HG03103 (cell line): ENCODE results near the gene MYO9B.
A peak's percentile ranks its signal among the peaks of the same experiment; 100 is the strongest.

Experiments
- ATAC-seq: cut with Tn5 transposase; IDR thresholded peaks from one replicate; pipeline ENCODE4 v1.9.1; 2021; ENCODE audit warnings: low read depth; ENCODE audit not compliant: unreplicated experiment

Gene MYO9B, protein sequence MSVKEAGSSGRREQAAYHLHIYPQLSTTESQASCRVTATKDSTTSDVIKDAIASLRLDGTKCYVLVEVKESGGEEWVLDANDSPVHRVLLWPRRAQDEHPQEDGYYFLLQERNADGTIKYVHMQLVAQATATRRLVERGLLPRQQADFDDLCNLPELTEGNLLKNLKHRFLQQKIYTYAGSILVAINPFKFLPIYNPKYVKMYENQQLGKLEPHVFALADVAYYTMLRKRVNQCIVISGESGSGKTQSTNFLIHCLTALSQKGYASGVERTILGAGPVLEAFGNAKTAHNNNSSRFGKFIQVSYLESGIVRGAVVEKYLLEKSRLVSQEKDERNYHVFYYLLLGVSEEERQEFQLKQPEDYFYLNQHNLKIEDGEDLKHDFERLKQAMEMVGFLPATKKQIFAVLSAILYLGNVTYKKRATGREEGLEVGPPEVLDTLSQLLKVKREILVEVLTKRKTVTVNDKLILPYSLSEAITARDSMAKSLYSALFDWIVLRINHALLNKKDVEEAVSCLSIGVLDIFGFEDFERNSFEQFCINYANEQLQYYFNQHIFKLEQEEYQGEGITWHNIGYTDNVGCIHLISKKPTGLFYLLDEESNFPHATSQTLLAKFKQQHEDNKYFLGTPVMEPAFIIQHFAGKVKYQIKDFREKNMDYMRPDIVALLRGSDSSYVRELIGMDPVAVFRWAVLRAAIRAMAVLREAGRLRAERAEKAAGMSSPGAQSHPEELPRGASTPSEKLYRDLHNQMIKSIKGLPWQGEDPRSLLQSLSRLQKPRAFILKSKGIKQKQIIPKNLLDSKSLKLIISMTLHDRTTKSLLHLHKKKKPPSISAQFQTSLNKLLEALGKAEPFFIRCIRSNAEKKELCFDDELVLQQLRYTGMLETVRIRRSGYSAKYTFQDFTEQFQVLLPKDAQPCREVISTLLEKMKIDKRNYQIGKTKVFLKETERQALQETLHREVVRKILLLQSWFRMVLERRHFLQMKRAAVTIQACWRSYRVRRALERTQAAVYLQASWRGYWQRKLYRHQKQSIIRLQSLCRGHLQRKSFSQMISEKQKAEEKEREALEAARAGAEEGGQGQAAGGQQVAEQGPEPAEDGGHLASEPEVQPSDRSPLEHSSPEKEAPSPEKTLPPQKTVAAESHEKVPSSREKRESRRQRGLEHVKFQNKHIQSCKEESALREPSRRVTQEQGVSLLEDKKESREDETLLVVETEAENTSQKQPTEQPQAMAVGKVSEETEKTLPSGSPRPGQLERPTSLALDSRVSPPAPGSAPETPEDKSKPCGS (N-terminal part only)

DNA sequence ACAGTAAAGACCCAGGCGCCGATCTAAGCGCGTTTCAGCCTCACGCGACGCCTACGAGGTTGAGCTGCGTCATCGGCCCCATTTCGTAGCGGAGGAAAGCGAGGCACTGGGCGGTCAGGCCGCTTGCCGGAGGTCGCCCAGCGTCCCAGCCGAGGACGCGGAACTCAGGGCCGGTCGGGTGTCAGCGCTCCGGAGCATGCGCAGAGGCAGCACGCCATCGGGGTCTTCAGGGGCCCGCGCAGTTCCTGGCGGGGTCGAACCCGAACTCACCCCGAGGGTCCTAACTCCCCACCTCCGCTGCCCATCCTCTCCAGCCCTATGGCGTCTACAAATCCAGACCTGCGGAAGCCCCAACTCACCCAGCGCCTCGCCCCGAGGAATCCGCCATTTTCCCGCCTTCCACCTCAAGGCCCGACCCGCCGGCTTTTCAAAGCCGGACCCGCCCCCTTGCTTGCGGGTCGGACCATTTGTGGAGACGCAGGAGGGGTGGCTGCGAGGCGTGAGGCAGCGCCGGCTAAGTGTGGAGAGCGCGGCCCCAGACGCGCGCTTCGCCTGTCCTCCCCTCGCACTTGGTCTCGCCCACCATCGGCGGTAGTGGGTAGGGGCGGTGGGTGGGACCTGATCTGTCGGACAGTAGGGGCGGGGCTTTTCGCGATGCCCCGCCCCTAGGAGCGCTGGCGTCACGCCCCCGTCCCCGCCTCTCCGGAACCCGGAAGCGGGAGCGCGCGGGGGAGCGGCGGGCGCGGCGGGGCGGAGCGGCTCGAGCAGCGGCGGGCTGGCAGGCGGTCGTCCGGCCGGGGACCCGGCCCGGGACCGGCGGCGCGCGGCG lies at the start of gene MYO9B, which contains the start of gene HAUS8:
Gene MYO9B (plus strand): TSS at position 743 of the 829 bp plus-strand sequence. CDS start 25,941 bp downstream, outside the sequence.
Gene HAUS8 (minus strand): TSS at position 418 of the 829 bp plus-strand sequence. CDS start 30 bp downstream, at position 388.
- peak; percentile 69 for ATAC-seq

DNA sequence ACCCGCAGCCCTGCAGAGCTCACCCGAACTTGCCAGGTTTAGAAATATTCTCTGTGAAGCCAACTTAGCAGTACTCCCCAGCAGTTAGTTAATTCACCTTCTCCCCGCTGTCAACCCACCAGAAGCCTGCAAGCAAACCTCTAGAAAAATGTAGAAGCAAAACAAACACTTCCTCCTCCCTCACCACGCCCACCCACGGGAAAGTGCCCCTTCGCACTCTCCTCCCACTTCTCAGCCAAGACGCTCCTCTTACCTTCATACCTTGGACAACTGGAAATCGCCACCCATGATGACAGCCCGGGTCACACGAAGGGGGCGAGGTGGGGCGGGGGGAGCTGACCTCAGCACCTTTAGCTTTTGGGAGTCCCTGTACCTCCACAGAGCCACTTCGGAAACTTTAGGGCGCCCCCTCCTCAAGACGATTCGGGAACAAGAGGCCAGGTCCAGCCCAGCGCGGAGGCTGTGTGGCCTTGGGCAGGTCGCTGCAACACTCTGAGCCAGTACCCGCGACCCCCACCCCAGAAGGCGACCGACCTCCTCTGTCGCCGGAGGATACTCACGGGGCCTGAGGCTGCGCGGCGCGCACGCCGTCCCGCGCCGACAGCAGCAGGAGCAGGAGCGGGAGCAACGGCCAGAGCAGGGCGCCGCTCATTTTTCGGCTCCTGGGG lies 49.5 kb upstream of the MYO9B start:
- no peak for ATAC-seq

DNA sequence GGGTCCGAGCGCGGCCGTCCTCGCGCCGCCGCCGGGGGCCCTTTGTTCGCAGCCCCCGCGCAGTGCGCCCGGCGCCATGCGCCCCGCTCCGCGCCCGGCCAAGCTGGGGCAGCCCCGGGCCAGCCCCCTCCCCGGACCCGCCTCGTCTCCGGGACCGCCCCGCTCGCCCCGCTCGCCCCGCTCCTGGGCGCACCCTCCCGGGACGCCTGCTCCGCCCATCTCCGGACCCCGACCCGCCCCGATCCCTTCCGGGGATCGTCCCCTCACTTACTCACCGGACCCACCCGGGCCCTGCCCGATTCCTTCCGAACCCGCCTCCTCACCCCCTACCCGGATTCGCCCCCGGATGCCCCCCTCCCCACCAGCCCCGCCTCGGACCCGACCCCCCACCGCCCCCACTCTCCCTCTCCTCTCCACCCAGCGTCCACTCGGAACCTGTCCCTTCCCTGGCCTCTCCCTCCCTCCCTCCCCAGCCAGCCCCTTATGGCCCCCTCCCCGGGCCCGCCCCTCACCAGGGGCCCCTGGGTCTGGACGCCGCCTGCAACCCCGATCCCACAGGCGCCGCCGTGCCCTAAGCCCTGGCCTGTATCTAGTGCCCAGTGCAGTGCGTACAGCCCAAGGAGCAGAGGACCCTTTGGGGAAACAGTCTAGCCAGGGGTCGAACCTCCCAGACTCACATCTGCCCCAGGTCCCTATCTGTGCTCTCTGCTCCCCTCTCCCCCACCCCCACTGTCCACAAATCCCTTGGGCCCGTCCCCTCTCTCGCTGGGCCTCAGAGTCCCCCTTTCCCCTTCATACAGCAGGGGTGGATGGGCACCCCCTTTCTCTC lies 48.7 kb upstream of the MYO9B start, which contains the start of gene CPAMD8:
Gene CPAMD8 (minus strand): TSS at position 105 of the 829 bp plus-strand sequence. CDS start 168 bp downstream, outside the sequence.
- ATAC-seq = no peak

DNA sequence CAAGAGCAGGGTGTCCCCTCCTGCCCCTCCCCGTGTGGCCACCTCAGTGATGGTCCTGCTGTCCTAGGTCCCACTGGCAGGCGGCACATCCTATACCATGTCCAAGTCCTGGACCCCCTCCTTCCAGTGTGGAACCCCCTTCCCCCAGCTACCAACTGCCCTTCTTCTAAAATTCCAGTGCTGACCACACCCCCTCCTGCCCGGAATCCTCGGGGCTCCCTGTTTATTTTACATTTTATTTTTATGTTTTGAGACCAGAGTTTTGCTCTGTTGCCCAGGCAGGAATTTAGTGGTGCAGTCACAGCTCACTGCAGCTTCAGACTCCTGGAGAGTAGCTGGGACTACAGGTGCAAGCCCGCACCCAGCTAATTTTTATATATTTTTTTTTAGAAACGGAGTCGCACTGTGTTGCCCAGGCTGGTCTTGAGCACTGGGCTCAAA lies 48.0 kb upstream of the MYO9B start:
- ATAC-seq = no peak

DNA sequence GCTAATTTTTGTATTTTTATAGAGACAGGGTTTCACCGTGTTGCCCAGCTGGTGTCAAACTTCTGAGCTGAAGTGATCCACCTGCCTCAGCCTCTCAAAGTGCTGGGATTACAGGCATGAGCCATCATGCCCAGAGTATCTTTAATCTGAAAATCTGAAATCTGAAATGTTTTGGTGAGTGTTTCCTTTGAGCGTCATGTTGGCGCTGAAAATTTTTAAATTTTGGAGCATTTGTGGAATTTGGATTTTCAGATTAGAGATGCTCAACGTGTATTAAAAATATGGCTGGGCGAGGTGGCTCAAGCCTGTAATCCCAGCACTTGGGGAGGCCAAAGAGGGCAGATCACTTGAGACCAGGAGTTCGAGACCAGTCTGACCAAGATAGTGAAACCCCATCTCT lies 43.8 kb upstream of the MYO9B start:
- no peak for ATAC-seq

DNA sequence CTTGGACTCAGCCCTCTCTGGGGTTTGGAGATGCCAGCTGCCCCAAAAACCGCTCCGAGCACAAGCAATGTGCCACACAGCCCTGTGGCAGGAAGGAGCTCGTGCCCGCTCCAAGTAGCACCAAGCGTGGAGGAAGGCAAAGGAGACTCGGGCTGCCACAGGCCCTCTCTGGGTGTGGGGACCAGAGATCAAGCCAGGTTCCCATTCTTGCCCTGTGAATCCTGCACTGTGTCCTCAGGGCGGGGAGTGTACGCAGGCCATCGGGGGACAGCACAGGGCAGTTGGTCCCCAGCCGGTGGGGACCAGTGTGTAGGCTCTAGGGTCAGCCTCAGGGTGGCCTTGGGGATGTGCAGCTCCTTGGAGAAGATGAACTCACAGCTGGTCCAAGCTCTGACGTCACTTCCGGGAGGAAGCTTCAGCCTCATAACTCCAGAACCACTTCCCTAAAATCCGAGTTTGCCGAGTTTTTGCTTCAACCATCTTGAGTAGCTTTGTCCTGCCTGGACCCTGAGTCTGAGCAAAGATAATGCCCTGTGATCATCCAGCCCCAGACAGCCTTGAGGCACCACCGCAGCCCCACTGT lies 39.6 kb upstream of the MYO9B start:
- no peak for ATAC-seq

DNA sequence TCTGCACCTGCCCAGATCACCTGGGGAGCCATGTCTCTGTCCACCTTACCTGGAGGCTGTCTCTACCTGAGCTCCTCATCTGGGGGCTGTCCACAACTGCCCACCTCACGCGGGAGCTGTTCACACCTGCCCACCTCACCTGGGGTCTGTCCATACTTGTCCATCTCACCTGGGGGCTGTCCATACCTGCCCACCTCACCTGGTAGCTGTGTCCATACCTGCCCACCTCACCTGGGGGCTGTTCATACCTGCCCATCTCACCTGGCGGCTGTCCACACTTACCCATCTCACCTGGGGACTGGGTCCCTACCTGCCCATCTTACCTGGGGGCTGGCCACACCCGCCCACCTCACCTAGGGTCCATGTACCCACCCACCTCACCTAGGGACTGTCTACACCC lies 38.9 kb upstream of the MYO9B start:
- no peak for ATAC-seq

DNA sequence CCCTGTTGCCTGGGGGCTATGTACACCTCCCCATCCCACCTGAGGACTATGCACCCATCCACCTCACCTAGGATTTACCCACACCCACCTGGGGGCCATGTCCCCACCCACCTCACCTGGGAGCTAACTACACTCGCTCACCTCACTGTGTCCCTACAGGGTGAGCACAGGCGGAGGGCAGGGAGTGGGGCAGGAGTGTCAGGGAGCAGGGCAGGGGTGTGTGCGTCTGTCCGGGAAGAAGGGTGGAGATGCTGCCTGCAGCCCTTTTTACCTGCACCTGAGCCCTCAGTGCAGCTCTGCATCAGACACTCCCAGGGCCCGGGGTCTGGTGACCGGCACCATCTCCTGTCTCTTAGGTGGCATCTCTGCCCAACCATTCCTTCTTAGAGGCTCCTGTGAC lies 38.4 kb upstream of the MYO9B start:
- ATAC-seq = no peak

DNA sequence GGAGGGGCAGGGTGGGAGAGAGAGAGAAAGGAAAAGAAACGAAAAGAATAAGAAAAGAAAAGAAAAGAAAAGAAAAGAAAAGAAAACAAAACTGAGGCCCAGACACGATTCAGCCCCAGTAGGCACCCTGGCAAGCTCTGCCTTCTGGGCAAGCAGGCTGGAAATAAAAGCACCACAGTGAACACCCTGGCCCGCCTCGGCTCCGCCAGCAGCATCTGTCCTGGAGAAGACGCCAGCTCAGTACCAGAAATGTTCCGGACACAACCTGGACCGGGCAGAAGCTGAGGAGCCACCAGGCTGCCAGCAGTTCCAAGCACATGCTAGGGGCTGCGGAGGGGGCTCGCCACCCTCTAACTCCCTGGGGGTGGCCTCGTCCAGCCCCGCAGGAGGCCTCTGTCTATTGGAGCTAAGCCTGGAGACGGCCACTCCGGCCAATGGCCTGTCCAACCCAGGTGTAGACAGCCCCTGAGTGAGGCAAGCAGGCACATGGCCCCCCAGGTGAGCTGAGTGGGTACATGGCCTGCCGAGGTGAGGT lies 37.5 kb upstream of the MYO9B start:
- no peak for ATAC-seq

DNA sequence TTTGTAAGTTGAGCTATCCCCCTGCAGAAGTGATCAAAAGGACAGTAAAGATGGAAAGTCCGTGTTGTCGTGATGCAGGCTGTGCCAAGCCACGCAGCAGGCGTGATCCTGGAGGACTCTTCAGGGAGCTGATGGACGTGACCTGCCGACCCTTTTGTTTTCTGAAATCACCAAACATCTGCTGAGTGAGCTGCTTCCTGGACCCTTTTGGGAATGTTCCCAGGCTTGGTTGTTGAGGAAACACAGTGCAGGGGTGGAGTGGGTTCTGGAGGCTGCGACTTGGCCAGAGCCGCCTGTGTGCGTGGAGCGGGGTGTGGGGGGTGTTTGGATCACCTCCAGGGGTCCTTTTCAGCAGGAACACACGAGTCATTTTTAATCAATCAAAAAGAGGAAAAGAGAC lies 33.6 kb upstream of the MYO9B start:
- ATAC-seq = no peak

DNA sequence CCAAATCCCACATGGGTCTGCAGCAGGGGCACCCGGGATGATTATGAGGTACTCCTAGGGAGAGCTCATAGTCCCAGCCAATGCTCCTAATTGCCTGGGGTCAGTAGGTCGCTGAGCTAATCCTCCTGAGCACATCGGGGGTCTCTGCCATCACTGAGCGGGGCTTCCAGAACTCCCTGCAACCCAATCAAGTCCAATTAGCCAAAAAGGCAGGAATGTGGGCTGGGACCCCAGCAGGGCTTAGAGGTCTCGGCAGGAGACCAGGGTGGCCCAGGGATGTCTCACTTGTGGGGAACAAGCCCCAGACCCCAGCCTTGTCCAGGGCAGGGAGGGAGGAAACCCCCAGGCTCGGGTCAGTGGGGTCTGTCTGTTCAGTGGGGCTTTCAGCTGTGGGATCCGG lies 31.8 kb upstream of the MYO9B start:
- ATAC-seq = no peak

DNA sequence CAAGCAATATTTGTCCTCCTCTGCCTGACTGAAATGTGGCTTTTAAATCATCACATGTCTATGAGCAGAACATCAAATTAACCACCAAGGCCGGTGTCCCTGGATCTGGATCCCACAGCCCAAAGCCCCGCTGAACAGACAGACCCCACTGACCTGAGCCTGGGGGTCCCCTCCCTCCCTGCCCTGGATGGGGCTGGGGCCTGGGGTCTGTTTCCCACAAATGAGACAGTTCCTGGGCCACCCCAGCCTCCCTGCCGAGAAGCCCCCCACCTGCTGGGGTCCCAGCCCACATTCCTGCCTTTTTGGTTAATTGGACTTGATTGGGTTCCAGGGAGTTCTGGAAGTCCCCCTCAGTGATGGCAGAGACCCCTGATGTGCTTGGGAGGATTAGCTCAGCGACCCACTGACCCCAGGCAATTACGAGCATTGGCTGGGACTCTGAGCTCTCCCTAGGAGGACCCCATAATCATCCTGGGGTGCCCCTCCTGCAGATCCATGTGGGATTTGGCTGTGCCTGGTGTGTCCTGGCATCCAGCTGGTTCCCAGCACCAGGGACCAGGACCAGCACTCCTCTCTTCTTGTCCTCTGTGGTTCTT lies 29.6 kb upstream of the MYO9B start:
- no peak for ATAC-seq

DNA sequence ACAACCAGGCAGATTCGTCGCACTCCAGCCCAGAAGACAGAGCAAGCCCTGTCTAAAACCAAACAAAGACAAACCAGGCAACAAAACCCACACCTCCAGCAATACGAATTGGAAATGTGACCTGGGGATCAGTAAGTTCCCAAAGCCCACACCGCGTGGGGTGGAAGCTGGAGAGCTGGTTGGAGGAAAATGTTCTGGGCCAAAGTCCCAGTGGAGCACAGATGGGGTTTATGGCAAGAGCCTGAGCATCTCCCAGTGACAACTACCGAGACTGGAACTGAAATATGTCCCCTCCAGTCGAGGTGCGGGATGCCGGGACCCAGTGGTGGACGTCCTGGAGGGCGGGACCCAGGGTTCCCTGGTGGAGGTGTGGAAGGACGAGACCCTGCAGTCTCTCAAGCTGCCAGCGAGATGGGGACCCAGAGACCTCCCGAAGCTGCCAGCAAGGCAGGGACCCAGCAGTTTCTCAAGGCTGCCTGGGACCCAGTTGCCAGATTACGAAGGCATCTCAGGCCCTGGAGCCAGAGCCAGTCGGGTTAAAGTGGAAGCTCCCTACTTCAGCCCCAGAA lies 26.6 kb upstream of the MYO9B start:
- ATAC-seq = no peak

DNA sequence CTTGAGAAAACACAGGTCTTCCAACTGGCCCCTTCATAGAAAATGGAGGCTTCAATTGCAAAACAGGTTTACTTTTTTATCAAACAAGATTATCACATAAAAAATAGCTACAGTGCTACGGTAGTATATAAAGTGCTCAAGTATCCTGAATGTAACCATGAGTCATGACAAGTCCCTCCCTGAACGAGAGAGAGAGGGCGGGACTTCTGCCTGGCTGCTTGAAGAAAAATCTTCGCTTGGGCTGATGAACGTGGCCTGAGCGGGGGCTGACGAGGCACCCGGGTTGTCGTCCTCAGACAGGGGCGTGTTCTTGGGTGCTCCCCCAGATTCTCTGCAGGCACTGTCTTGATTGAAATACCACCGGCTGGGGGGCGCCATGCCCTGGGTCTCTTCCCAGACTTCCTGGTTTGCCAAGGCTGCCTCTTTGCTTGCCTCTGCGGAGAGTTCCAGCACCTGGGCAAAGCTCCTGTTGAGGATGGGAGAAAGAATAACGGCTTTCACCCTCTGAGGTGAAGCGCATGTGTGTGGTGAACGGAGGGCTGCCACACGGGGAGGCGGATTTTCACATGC lies 25.8 kb upstream of the MYO9B start:
- ATAC-seq = no peak

DNA sequence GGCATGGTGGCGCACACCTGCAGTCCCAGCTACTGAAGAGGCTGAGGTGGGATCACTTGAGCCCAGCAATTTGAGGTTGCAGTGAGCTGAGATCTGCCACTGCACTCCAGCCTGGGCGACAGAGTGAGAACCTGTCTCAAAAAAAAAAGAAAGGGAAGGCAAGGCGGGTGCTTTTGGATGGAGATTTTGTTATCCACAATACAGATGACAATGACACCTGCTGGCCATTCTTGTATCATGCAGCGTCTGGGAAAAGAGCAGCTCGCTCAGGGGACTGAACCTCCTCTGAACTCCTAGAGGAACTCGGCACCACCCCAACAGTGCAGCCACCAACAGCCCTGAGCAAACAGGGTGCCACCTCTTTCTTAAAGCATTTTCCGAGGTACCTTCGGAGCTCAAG lies 23.1 kb upstream of the MYO9B start:
- no peak for ATAC-seq

DNA sequence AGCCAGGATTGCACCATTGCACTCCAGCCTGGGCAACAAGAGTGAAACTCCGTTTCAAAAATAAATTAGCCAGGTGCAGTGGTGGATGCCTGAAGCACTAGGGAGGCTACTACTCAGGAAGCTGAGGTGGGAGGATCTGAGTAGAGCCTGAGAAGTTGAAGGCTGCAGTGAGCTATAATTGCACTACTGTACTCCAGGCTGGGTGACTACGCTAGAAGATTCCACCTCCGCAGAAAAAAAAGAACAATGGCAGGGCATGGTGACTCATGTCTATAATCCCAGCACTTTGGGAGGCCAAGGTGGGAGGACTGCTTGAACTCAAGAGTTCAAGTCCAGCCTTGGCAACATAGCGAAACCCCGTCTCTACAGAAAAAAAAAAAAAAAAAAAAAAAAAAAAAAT lies 20.8 kb upstream of the MYO9B start:
- no peak for ATAC-seq

DNA sequence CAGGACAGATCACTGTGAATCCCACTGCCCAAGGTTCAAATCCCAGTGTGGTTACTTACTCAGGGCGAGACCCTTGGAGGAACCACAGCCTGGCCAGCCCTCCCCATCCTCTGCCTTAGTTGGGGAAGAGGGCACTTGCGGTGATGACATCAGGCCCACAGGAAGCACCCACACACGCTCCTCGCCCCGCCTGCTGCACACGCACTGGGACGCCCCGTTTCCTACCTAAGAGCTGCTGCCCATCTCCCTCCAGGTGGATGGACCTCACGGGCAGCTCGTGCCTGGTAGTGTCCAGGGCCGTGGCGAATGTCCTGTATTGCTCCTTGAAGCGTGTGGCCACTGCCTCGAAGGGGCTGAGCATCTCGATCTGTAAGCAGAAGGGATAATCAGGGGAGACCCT lies 19.9 kb upstream of the MYO9B start:
- no peak for ATAC-seq
